ENCODE results near the gene RAD21L1. TPM values are rescaled to one million over a fixed set of nuclear protein-coding genes. Genes with fewer than 3 reads are reported as not detected.

The RAD21L1 gene
- total and polyA plus RNA-seq, 2 of the 8 experiments (the other 6 are each of a cell fraction or from before 2014, with no cell fraction given) = 0.06 to 0.26 TPM

- H3K23ac ChIP-seq (ENCODE audit: insufficient read length) = no peak overlapping the region
- peak overlapping the region; percentile 21; the same call in 1 of the 2 replicates for H2BK5ac ChIP-seq (ENCODE audit: low read depth, low read length)
- no peak overlapping the region for H2BK120ac ChIP-seq (replicated peaks; ENCODE audit: low read depth, low read length)
- H3K4me2 ChIP-seq (ENCODE audit: insufficient read depth in 1 of 2, low read depth in 2 of 2, low read length in 2 of 2) = no peak overlapping the region
- H3K4me3 ChIP-seq (ENCODE audit: extremely low read depth in 1 of 4, insufficient read depth in 2 of 4, low read depth in 3 of 4, low read length in 4 of 4) = no peak overlapping the region
- no peak overlapping the region for H3K14ac ChIP-seq (ENCODE audit: insufficient read length)
- no peak overlapping the region for H3K56ac ChIP-seq (replicated peaks; ENCODE audit: insufficient read length, low read depth, low read length)
- ChIA-PET POLR2A (ENCODE audit: partially characterized antibody) (no interaction called here), CTCF (ENCODE audit: partially characterized antibody) (no interaction called here)
- H3K4ac ChIP-seq (replicated peaks; ENCODE audit: insufficient read length, low read depth, low read length) = no peak overlapping the region
- H3K27ac ChIP-seq (ENCODE audit: low read depth, low read length) = no peak overlapping the region
- DNase-seq (ENCODE audit: low read depth in 1 of 2, low spot score in 2 of 2) = no peak
- H3K79me1 ChIP-seq (ENCODE audit: low read depth, low read length) = no peaks in the 10 kb centered on the region
- H3K79me2 ChIP-seq (ENCODE audit: control insufficient read depth in 1 of 2, insufficient read depth in 2 of 2, low read length in 2 of 2) = no peaks in the 10 kb centered on the region
- H3K27me3 ChIP-seq (replicated peaks in 1 of 4; ENCODE audit: control insufficient read depth in 3 of 4, extremely low read depth in 1 of 4, insufficient read depth in 3 of 4, low read length in 3 of 4) = no peaks in the 10 kb centered on the region; a peak in 2 of 7 replicates
- no peak overlapping the region for H2BK12ac ChIP-seq (ENCODE audit: low read depth, low read length)
- no peaks in the 10 kb centered on the region for H3K9me3 ChIP-seq (ENCODE audit: insufficient read depth in 2 of 2, low read depth in 1 of 2, low read length in 1 of 2)
- peaks cover 0 to 2% of the 10 kb centered on the region in 2 experiments for H4K20me1 ChIP-seq (replicated peaks in 1 of 2; ENCODE audit: control insufficient read depth in 1 of 2, insufficient read depth in 2 of 2, low read length in 2 of 2)
- H3K9ac ChIP-seq (replicated peaks in 1 of 4; ENCODE audit: extremely low read depth in 1 of 4, low read depth in 3 of 4, low read length in 3 of 4) = no peak overlapping the region; a peak in 1 of 7 replicates
- no peaks in the 10 kb centered on the region; a peak in 1 of 7 replicates for H3K4me1 ChIP-seq (replicated peaks in 1 of 4; ENCODE audit: control insufficient read depth in 3 of 4, insufficient read depth in 4 of 4, low read length in 3 of 4)
- no peak overlapping the region for H4K91ac ChIP-seq (replicated peaks; ENCODE audit: insufficient read length, low read length)
- no peak overlapping the region for H4K8ac ChIP-seq (ENCODE audit: extremely low read depth, insufficient read depth, low read length)
- 88% methylated on average over 17 of the region's 20 CpGs; no CpG with 5 or more reads in 1 of the 2 experiments for WGBS, 2 experiments (ENCODE audit: extremely low coverage in 1 of 2, insufficient coverage in 1 of 2, insufficient read length in 1 of 2, insufficient replicate concordance in 2 of 2, low coverage in 1 of 2, low lambda C conversion rate in 2 of 2, missing lambda C conversion rate in 1 of 2)
- H3K18ac ChIP-seq (ENCODE audit: extremely low read depth, low read length) = no peak overlapping the region
- H2AK5ac ChIP-seq (ENCODE audit: low read depth, low read length) = no peak overlapping the region
- FAIRE-seq = no peak
- H3K23me2 ChIP-seq (ENCODE audit: low read depth, low read length) = no peaks in the 10 kb centered on the region
- no peak overlapping the region for H4K5ac ChIP-seq (ENCODE audit: insufficient read length, low read depth, low read length)
- no peak overlapping the region; the same call in 1 of the 2 replicates for H2BK20ac ChIP-seq (ENCODE audit: low read length)
- H2AFZ ChIP-seq (ENCODE audit: low read length) = no peak overlapping the region
- no peaks in the 10 kb centered on the region for H3K36me3 ChIP-seq (ENCODE audit: control insufficient read depth in 2 of 4, insufficient read depth in 4 of 4, low read length in 3 of 4)
- no peak overlapping the region for H2BK15ac ChIP-seq (ENCODE audit: low read length)
- TF ChIP-seq POU5F1 (IDR thresholded peaks at IDR 0.05; ENCODE audit: low read depth, low read length) = no peak
- no peak for TF ChIP-seq TEAD4 (IDR thresholded peaks at IDR 0.05; ENCODE audit: low read depth, low read length)
- no peak for TF ChIP-seq EGR1 (IDR thresholded peaks at IDR 0.05; ENCODE audit: borderline replicate concordance, low read depth, low read length)
- no peak for TF ChIP-seq GTF2F1 (IDR thresholded peaks at IDR 0.05; ENCODE audit: borderline replicate concordance, low read depth, low read length)
- TF ChIP-seq SIX5 (IDR thresholded peaks at IDR 0.05; ENCODE audit: low read depth, low read length) = no peak
- no peak for TF ChIP-seq CHD1 (IDR thresholded peaks at IDR 0.05; ENCODE audit: low read depth, low read length)
- no peak for TF ChIP-seq EZH2 (IDR thresholded peaks at IDR 0.05; ENCODE audit: low read depth, low read length, severe bottlenecking)
- no peak for TF ChIP-seq CTBP2 (IDR thresholded peaks at IDR 0.05; ENCODE audit: borderline replicate concordance, insufficient read depth, insufficient read length, low read length)
- no peak for TF ChIP-seq CBX8 (IDR thresholded peaks at IDR 0.05; ENCODE audit: borderline replicate concordance, low read depth, low read length)
- no peak for TF ChIP-seq MAFK (IDR thresholded peaks at IDR 0.05; ENCODE audit: low read depth, low read length)
- no peak for TF ChIP-seq BACH1 (IDR thresholded peaks at IDR 0.05; ENCODE audit: low read length)
Observed at GRCh38 chr20:1295276-1295930, 69.6 kb downstream of the RAD21L1 start.

Measured in H1 (cell line).